Keratinocyte (primary cell): ENCODE measurements around the gene RBM17. TPM values are rescaled to one million over a fixed set of nuclear protein-coding genes. Genes with fewer than 3 reads are reported as not detected.

Experiments used
- DNase-seq: peaks from one replicate; pipeline ENCODE4 v3.0.0-alpha.2; 2011; ENCODE audit warnings: low read depth, missing footprints, low spot score
- FAIRE-seq: peaks from 2 replicates; lab custom pipeline; 2011; peaks lifted over from hg19 to GRCh38; lab: Jason Lieb, UNC
- H2AFZ ChIP-seq: 2 replicates; pipeline ENCODE4 v1.6.0; 2012; ENCODE audit warnings: low read length, control low read depth, inconsistent platforms; ENCODE audit not compliant: control insufficient read depth
- H3K27ac ChIP-seq: 2 replicates; pipeline ENCODE4 v1.5.1; 2011; ENCODE audit warnings: low read length; ENCODE audit not compliant: control insufficient read depth, insufficient read depth
- H3K27me3 ChIP-seq: 3 replicates; pipeline ENCODE4 v1.6.0; 2011; ENCODE audit warnings: low read length; ENCODE audit not compliant: control insufficient read depth, insufficient read depth; ENCODE audit errors: extremely low read depth
- H3K36me3 ChIP-seq, 2 experiments: 2 replicates in 1 of 2; 3 replicates in 1 of 2; pipeline ENCODE4 v1.5.1; 2011; ENCODE audit warnings: low read length in 2 of 2, mild to moderate bottlenecking in 1 of 2; ENCODE audit not compliant: control insufficient read depth in 2 of 2, insufficient read depth in 2 of 2; ENCODE audit errors: extremely low read depth in 1 of 2
- H3K4me1 ChIP-seq: 3 replicates; pipeline ENCODE4 v1.5.1; 2011; ENCODE audit warnings: low read length; ENCODE audit not compliant: control insufficient read depth, insufficient read depth; ENCODE audit errors: extremely low read depth
- H3K4me2 ChIP-seq: 3 replicates; pipeline ENCODE4 v1.6.0; 2011; ENCODE audit warnings: low read depth, low read length; ENCODE audit not compliant: control insufficient read depth, insufficient read depth; ENCODE audit errors: extremely low read depth
- H3K4me3 ChIP-seq, 3 experiments: fragments of 200-600 bp in 1 of 3; sonication (generic) in 1 of 3; 2 replicates in 2 of 3; 3 replicates in 1 of 3; pipeline ENCODE4 v1.5.1; 2011 to 2016; ENCODE audit warnings: low read length in 3 of 3, mild to moderate bottlenecking in 3 of 3, control low read depth in 2 of 3, inconsistent platforms in 1 of 3, low read depth in 1 of 3, mixed read lengths in 1 of 3, mixed run types in 1 of 3, moderate library complexity in 1 of 3; ENCODE audit not compliant: control insufficient read depth in 2 of 3, insufficient read depth in 2 of 3; ENCODE audit errors: extremely low read depth in 1 of 3
- H3K79me2 ChIP-seq: 2 replicates; pipeline ENCODE4 v1.6.0; 2012; ENCODE audit warnings: low read length; ENCODE audit not compliant: control insufficient read depth, insufficient read depth
- H3K9ac ChIP-seq: 3 replicates; pipeline ENCODE4 v1.6.0; 2011; ENCODE audit warnings: low read length; ENCODE audit not compliant: control insufficient read depth, insufficient read depth; ENCODE audit errors: extremely low read depth
- H3K9me1 ChIP-seq: 3 replicates; pipeline ENCODE4 v1.6.0; 2011; ENCODE audit warnings: low read length; ENCODE audit not compliant: control insufficient read depth, insufficient read depth; ENCODE audit errors: extremely low read depth
- H3K9me3 ChIP-seq: 2 replicates; pipeline ENCODE4 v1.5.1; 2012; ENCODE audit warnings: low read depth, low read length; ENCODE audit not compliant: control insufficient read depth
- H4K20me1 ChIP-seq: 3 replicates; pipeline ENCODE4 v1.6.0; 2011; ENCODE audit warnings: low read length; ENCODE audit not compliant: control insufficient read depth, insufficient read depth; ENCODE audit errors: extremely low read depth
- CTCF ChIP-seq, 3 experiments: IDR thresholded peaks in 1 of 3; conservative IDR thresholded peaks in 1 of 3; optimal IDR thresholded peaks in 1 of 3; 2 replicates in 2 of 3; 3 replicates in 1 of 3; pipeline versions ENCODE3 to v1.5.1; 2011; ENCODE audit warnings: low read length in 3 of 3, mild to moderate bottlenecking in 3 of 3, moderate library complexity in 2 of 3, control low read depth in 1 of 3, inconsistent platforms in 1 of 3; ENCODE audit not compliant: insufficient read depth in 2 of 3; ENCODE audit errors: extremely low read depth in 1 of 3
- EZH2 ChIP-seq: IDR thresholded peaks from one replicate; pipeline ENCODE4 v1.6.1; 2012; ENCODE audit warnings: inconsistent platforms, mild to moderate bottlenecking, low read length, moderate library complexity
- dilution Hi-C: fragments of 300-500 bp; cut with MboI; formaldehyde crosslinking; loops from one replicate; pipeline ENCODE4 v1.7.0; 2020; ENCODE audit warnings: low sequenced_read_pairs; ENCODE audit not compliant: extremely low pct_ligation_motif_present
- polyA plus RNA-seq, 5 experiments: library from polyadenylated mRNA; depleted of rRNA in 3 of 5; stranded (reverse) in 3 of 5; stranded (forward) in 1 of 5; unstranded in 1 of 5; fragments of >200 nt; gene quantifications; 1 replicate in 1 of 5; 2 replicates in 3 of 5; 3 replicates in 1 of 5; pipeline versions ENCODE4 v1.2.1 to v1.2.3, GENCODE V29; 2011 to 2012; ENCODE audit warnings: missing spikeins in 2 of 5, low read depth in 1 of 5, low replicate concordance in 1 of 5

The RBM17 gene
- polyA plus RNA-seq, 1 donor (not counting 4 experiments of a cell fraction or from before 2014, with no cell fraction given) = 54.8 TPM

GRCh38 chr10:6083523-6084475 is 5.0 kb upstream of the RBM17 start:
- no peak for DNase-seq
- H2AFZ ChIP-seq = no peak overlapping the region
- H3K9ac ChIP-seq = no peak overlapping the region
- no peak for TF ChIP-seq CTCF (optimal IDR thresholded peaks at IDR 0.05 in 1 of 3, IDR thresholded peaks at IDR 0.05 in 1 of 3, conservative IDR thresholded peaks at IDR 0.05 in 1 of 3; ENCODE audit: extremely low read depth in 1 of 3, insufficient read depth in 2 of 3, low read length in 3 of 3)
- TF ChIP-seq EZH2 = peak; percentile 57
- no peak overlapping the region for H3K4me3 ChIP-seq
- H3K27ac ChIP-seq = no peak overlapping the region
- dilution Hi-C loops = loop anchor here (25.0 kb wide), 1 partner anchor 121 kb away; no protein-coding TSS in a partner anchor
- no peak for FAIRE-seq
- no peaks in the 10 kb centered on the region for H3K9me1 ChIP-seq
- peaks cover 2% of the 10 kb centered on the region for H3K4me1 ChIP-seq
- H4K20me1 ChIP-seq = no peaks in the 10 kb centered on the region
- H3K36me3 ChIP-seq = no peaks in the 10 kb centered on the region
- no peaks in the 10 kb centered on the region for H3K79me2 ChIP-seq
- peaks cover 3% of the 10 kb centered on the region for H3K27me3 ChIP-seq
- no peaks in the 10 kb centered on the region for H3K9me3 ChIP-seq
- no peak overlapping the region for H3K4me2 ChIP-seq

- peak overlapping the region; percentile 51 for H2AFZ ChIP-seq
- H4K20me1 ChIP-seq = peaks cover 9% of the 10 kb centered on the region
- no peak overlapping the region for H3K9ac ChIP-seq
Observed at GRCh38 chr10:6086375-6087233, 2.2 kb upstream of the RBM17 start.

More at GRCh38 chr10:6086375-6087233, 2.2 kb upstream of the RBM17 start:
- Histone ChIP-seq H3K9me1 (no peaks in the 10 kb centered on the region), H3K36me3 (no peaks in the 10 kb centered on the region), H3K4me2 (peak overlapping the region; percentile 57), H3K79me2 (peaks cover 27% of the 10 kb centered on the region), H3K4me1 (peaks cover 17% of the 10 kb centered on the region), H3K4me3 (no peak overlapping the region), H3K27me3 (no peaks in the 10 kb centered on the region), H3K9me3 (no peaks in the 10 kb centered on the region), H3K27ac (no peak overlapping the region)
- dilution Hi-C loops = loop anchor here (25.0 kb wide), 1 partner anchor 124 kb away; no protein-coding TSS in a partner anchor
- FAIRE-seq (peak; percentile 75), DNase-seq (peak; percentile 50)
- TF ChIP-seq EZH2 (no peak), CTCF (optimal IDR thresholded peaks at IDR 0.05 in 1 of 3, IDR thresholded peaks at IDR 0.05 in 1 of 3, conservative IDR thresholded peaks at IDR 0.05 in 1 of 3; ENCODE audit: extremely low read depth in 1 of 3, insufficient read depth in 2 of 3, low read length in 3 of 3) (peak; percentile 94 to 95 (median 95))
